A204.1 (cell line): Measurements from ENCODE around the gene COL25A1.
"Not testable (repeated sequence)": the region's sequence is repeated elsewhere in the genome, so short reads cannot be mapped to it uniquely, and the experiment has no call there.

ENCODE experiments used
- FAIRE-seq: peaks from 2 replicates; lab custom pipeline; 2012; peaks lifted over from hg19 to GRCh38; lab: Jason Lieb, UNC

Gene COL25A1

DNA sequence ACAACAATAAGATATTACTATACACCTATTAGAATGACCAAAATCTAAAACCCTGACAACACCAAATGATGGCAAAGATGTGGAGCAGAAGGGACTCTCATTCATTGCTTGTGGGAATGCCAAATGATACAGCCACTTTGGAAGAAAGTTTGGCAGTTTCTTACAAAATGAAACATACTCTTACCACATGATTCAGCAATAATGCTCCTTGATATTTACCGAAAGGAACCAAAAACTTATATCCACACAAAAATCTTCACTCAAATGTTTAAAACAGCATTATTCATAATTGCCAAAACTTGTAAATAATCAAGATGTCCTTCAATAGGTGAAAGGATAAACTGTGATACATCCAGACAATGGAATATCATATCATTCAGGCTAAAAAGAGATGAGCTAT lies 180.9 kb downstream of the COL25A1 start:
- FAIRE-seq, result no peak

DNA sequence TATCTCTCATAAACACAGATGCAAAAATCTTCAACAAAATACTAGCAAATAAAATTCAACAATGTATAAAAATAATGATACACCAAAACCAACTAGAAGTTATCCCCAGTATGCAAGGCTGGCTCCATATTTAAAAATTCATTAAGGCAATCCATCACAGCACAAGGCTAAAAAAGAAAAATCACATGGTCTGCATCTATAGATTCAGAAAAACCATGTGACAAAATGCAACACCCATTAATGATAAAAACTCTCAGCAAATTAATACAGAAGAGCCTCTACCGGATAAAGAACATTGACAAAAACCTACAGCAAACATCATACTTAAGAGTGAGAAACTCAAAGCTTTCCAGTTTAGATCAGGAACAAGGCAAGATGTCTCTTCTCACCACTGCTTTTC lies 182.6 kb downstream of the COL25A1 start:
- no peak for FAIRE-seq

DNA sequence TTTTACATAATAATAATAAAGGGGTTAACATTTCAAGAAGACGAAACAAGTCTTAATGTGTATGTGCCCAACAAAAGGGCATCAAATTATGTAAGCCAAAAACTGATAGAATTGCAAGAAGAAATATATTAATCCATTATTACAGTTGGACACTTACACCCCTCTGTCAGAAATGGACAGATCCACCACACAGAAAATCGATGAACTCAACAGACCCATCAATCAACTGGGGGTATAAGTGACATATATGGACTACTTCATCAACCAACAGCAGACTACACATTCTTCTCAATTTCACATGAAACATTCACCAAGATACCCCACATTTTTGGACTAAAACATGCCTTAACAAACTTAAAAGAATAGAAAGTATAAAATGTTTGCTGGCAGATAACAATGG lies 183.8 kb downstream of the COL25A1 start:
- FAIRE-seq, result no peak

DNA sequence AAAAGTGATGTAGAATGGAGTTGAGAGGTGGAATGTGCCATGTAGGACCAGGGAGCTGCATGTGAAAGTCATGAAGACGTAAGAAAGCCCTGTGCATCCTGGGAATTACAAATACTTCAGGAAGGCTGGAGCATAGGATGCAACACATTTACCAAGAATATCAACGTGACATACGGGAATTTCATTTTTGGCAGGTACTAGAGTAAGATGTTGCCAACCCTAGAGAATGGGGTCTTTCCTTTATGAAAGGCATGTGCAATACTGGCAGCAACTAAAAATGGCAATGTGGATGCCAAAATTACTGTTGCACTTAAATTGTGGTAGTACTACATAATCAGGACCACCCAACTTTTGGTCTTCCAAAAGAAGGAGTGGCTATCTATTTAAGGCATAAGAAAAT lies 188.0 kb downstream of the COL25A1 start:
- FAIRE-seq, result no peak

DNA sequence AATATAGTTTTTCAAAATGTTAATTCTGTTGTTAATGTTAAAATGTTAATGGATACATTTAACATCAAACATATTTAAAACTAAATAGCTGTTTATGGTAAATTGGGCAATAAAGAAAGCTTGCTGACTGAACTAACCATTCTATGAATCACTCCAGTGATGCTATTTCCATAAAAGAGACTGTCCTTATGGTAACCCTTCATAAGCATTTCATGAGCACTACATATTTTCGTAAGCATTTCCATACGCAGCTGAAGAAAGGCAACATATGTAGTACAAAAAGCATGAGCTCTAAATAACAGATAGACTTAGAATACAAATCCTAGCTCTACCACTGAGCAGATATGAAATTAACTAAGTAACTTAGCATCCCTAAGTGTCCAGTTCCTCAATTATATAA lies 188.9 kb downstream of the COL25A1 start:
- FAIRE-seq, result no peak

DNA sequence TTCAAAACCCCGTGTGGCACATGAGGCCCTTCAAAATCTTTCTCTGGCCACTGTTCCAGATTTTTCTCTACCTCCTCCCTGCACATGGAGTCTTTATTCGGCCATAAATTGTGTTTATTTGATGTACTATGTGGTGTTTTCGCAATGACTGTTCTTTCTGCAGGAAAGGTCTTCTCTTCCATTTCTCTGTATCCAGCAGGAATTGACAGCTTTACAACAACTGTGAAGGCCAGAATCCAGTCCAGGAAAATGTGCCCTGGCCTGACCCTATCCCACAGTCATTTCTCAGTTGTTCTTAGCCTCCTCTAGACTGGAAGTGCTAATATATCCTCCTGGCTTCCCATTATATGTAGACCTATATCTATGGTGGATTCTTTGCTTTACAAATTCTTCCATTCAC lies 191.4 kb downstream of the COL25A1 start:
- no peak for FAIRE-seq

DNA sequence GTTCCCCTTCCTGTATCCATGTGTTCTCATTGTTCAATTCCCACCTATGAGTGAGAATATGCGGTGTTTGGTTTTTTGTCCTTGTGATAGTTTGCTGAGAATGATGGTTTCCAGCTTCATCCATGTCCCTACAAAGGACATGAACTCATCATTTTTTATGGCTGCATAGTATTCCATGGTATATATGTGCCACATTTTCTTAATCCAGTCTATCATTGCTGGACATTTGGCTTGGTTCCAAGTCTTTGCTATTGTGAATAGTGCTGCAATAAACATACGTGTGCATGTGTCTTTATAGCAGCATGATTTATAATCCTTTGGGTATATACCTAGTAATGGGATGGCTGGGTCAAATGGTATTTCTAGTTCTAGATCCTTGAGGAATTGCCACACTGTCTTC lies 194.2 kb downstream of the COL25A1 start:
- FAIRE-seq, result not testable (repeated sequence)

DNA sequence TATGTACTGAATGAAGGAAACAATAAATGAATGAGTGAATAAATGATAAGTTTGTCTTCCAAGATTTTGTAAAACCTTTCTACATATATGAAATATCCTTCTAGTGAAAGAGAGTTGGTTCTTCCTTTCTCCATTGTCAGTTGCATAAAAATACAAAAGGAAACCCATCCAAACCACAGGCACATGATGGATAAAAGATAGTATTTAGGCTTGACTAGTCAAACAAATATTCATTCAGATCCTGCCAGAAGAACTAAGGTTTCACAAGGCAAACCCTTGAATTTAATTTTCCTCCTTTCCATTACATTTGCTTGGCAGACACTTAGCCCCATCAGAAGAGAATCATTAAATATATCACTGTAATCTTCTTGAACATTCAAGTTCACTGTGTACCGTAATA lies 208.4 kb downstream of the COL25A1 start:
- FAIRE-seq, result no peak

DNA sequence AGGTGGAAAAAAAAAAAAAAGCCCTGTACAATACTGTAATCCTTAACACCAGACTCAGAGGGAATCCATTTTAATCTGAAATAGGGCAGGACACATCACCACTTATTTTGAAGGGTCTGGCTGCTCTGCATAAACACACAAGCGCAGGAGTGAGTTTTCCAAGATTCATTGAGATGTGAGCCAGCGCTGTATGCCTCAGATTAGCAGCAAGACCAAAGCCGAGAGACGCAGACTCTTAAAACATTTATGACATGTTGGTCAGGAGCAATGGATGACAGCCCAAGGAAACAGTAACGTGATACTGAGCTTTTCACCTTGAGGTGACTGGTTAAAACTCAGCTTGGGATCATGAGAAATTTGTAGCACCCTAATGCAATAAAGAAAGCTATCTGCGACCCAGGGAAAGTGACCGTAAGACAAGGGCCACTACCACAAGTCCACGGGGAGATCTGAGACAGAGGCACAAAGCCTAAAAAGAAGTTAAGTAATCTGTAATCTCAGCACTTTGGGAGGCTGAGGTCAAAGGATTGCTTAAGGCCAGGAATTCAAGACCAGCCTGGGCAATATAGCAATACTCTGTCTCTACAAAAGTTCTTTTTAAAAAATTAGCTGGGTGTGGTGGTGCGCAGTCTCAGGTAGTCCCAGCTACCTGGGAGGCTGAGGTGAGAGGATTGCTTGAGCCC lies 210.6 kb downstream of the COL25A1 start:
- FAIRE-seq, result no peak

DNA sequence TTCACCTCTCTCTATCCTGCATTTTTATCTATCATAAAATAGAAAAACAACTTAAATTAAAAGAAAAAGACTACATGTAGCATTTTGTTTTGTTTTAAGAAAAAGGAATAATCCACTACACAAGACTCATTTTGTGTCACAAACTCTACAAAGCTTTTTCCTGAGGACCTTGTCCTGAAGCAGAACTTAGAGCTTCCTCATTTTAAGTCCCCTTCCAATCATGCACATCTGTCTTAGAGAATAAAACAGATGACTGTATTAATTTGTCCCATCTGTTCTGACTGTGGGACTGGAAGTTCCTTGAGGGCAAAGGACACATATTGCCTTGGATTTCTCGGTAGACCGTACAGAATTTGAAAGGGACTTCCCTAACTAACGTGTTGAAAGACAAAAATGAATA lies 218.5 kb downstream of the COL25A1 start:
- FAIRE-seq, result no peak

DNA sequence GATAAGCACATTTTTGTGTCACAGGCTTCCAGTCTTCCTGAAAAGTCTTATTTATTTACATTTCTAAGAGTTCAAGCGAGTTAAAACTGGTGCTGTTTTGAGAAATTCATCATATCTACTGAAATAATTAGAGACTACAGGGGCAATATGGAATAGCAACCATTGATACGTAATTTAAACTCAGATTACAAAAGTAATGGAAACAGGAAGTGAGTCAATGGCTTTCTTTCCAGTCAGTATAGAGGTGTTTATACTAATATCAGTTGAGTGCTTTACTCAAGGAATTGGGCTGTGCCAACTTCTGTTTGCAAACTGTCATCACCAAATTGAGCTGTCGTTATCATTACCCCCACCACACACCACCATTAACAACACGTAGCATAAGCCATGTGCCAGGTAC lies 222.7 kb downstream of the COL25A1 start:
- FAIRE-seq, result no peak

DNA sequence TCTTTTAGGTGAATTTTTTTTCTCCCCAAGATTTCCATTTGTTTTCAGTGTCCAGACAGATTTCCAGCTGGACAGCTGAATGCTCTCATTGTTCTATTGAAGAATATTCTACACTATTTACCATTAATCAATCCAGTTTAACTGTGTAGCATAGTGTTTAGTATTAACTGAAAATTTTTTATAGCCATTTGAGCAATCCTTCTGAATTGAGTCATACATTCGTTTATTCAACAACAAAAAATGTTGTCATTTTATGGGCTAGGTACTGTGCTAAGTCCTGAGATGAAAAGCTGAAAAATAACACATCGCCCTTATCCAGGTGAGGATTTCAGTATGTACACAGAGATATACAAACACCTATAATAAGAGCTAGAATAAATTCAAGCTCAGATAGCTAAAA lies 223.3 kb downstream of the COL25A1 start:
- no peak for FAIRE-seq

DNA sequence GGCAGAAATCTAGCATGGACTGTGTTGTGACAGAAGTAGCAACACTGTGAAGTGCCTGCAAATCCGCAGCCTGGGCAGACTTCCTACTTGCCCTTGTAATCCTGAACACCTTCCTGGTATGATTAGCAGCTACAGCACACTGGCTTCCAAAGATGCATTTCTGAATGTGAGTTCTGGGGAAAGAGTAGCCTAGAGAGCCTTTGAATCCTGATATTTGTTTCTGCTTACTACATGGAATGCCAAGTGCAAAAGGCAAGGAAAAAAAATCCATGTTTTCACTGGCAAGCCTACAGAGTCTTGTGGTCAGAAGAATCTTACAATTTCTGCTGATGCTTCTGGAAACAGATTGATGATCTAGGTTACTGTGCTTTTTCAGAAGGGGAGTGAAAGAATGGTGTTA lies 223.7 kb downstream of the COL25A1 start:
- no peak for FAIRE-seq

DNA sequence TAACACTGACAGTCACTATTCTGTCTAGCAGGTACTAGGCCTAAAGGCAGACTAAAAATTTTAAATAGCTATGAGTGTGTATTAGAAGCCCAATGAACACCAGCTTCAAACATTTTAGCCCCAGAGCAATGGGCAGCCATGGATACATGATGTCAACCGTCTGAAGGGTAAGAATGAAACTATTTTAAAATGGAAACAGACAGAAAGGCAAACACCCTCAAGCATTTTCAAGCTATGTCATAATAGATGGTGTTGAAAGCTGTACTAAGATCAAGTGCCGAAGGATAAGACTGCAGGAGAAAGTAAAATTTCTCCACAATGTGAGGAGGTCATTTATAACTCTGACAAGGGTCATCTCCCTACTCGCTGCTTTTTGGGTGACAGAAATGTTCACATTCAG lies 225.0 kb downstream of the COL25A1 start:
- FAIRE-seq, result no peak

DNA sequence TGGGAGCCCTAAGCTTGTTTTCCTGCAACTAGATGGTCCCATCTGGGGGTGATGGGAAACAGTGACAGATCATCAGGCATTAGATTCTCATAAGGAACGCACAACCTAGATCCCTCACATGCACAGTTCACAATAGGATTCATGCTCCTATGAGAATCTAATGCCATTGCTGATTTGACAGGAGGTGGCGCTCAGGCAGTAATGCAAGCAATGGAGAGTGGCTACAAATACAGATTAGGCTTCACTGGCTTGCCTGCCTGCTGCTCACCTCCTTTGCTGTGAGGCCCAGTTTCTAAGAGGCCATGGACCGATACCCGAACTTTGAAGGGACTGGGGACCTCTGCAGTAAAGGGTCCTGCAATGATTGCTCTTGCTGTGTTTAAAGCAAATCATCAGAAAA lies 225.7 kb downstream of the COL25A1 start:
- not testable (repeated sequence) for FAIRE-seq

DNA sequence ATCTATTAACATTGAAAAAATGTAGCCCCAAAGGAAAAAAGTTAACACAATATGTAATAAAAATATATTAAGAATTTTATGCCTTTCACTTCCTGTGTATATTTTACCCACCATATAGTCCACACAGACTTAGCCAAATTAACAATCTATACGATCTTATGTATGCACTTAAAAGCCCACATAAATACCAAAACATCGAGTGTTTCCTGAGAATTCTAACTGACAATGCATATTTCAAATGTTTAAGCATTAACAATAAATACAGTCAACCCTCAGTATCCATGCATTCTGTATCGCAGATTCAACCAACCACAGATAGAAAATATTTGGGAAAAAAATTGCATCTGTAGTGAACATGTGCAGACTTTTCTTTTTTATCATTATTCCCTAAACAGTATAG lies 226.8 kb downstream of the COL25A1 start:
- FAIRE-seq, result no peak

DNA sequence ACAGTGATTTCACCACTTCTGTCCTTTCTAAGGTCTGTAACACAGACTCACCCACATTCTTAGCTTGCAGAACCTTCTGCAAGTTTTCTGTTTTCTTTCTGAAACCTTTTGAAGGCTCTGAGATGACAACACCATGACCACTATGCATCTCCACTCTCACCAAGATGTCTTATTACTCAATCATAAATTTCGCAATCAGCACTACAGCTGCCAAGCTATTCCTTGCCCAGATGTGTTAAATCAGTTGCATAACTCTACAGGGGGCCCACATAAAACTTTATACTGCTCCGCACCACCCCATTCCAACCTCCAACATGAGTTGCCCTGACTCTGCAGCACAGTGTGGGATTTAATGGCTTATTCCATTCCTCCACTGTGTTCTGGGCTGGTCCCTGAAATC lies 229.9 kb downstream of the COL25A1 start:
- no peak for FAIRE-seq

DNA sequence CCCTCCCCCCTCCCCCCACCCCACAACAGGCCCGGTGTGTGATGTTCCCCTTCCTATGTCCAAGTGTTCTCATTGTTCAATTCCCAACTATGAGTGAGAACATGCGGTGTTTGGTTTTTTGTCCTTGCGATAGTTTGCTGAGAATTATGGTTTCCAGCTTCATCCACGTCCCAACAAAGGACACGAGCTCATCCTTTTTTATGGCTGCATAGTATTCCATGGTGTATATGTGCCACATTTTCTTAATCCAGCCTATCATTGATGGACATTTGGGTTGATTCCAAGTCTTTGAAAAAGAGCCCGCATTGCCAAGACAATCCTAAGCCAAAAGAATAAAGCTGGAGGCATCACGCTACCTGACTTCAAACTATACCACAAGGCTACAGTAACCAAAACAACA lies 231.8 kb downstream of the COL25A1 start:
- FAIRE-seq, result not testable (repeated sequence)

DNA sequence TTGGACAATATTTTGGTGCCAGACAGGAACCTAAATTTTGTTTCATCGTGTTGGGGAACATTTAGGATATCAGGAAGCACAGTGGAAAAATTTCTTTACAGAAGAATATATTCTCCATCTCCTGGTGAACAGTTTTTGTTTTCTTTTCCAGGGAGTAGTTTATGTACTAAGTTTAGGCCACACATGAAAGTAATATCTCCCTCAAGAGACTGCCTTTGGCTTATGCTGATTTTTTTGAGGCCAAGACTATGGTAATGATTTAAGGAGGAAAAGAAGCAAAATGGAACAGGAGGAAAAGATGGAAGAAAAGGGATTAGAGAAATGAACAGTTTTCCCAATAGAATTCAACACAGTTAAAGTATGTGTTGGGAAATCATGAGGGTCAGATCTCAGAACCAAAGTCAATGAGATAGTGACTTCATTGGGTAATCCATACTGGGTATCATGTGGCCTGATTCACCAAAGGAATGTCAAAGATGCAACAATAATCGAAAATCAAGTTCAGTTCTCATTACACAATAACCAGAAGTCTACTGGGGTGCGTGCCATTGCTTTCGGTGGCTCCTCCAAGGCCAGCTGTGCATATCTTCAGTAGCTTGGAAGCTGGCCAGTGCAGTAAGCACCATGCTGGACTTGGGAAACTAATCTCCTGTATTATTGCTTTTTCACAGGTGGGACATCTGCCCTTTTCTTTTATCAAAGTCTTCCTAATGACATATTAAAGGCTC lies 234.8 kb downstream of the COL25A1 start:
- FAIRE-seq, result no peak

DNA sequence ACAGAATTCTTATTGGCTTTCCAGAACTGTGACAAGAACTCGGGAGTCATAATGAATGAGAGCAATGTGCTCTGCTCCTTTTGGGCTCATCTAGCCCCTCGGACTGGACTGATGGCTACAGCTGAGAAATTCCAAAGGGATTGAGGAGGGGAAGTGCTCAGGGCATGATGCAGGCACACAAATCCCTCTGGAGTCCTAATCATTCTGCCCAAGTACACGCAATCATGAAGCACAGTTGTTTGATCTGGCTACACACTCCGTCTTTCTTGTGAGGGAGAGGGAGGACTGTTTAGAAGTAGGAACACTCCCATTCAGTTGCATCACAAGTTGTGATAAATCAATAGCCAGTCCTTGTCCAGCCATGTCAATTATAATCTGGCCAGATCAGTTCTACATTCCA lies 237.5 kb downstream of the COL25A1 start:
- FAIRE-seq, result no peak

DNA sequence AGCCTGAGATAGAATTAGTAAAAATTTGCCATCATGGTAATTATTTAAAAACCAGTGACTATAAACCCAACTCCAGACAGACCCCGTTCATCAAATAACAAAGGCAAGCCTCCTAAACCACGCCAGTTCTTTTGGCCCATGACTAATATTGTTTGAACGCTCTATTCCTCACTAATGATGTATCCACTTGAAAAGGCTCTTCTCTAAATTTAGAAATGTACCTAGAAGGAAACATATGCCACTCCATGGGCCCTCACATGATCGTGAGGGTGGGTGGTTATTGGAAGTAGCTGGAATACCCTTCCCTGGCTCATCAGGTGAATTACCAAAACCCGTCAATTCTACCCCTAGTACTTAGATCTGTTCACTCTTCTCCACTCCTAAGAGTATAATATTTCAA lies 249.2 kb downstream of the COL25A1 start:
- FAIRE-seq, result no peak

DNA sequence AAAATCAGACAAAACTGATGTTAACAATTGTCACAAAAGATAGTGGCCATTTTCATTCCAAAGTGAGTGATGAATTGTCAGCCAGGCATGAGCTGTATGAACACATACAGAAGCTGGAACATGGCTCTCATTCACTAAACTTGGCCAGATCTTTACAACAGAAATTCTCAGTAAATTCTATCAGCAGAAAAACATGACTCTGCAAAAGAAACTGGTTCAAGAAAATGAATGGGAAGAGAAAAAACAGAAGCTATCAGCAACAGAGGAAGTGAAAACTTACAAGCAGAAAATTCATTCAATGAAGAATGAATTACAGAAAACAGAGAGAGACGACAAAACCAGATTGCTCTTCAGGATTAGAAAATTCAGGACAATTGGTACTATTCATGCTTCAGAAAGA lies 249.6 kb downstream of the COL25A1 start:
- no peak for FAIRE-seq

DNA sequence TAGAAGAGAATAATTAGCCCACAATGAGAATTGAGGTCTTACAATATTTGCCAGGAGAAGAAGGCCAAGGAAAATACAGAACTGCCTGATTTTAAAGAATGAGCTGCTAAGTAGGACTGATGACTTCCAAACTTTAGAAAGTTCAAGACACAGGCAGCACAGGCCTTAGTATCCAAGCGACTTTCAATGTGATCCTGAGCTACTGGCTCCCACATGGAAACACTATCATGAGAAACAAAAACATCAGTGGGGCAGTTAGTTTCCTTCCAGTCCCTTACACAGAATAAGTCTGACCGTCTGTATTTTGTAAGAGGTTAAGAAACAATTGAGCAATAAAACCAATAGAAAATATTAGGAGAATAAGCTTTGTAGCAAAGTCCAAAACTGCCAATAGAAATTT lies 251.4 kb downstream of the COL25A1 start:
- no peak for FAIRE-seq

DNA sequence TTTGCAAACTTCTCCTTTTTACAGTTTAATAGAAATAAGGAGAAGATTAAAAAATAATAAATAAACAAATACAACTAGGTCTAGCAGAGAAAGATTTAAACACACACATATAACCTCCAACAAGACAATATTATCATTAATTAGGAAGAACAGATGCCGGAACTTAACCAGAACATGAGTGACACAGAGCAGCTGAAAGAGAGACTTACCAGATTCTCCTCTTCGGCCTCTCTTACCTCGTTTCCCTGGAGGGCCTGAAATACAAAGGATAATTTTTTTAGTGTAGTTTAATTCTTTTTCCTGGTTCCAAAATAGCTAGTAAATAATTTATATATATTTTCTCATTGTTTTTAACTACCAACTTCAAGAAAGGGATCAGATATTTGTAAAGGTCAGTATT lies 252.5 kb downstream of the COL25A1 start:
- no peak for FAIRE-seq
